ENCODE results near the gene MCOLN1. TPM values are rescaled to one million over a fixed set of nuclear protein-coding genes. Genes with fewer than 3 reads are reported as not detected.
A peak's percentile ranks its signal among the peaks of the same experiment; 100 is the strongest.

The MCOLN1 gene
- total RNA-seq, 1 experiment from 2014 or later = 16.9 TPM

GRCh38 chr19:7497292-7497691 lies 25.1 kb upstream of the MCOLN1 start:
- DNase-seq (ENCODE audit: low spot score) = no peak
- in situ Hi-C loops (cut with HindIII; ENCODE audit: low sequenced_read_pairs) = no loop called here

- peak; percentile 90 for DNase-seq (ENCODE audit: low spot score)
- in situ Hi-C loops (cut with HindIII; ENCODE audit: low sequenced_read_pairs) = no loop called here
Measured at GRCh38 chr19:7500811-7501450, 21.5 kb upstream of the MCOLN1 start.

DNA sequence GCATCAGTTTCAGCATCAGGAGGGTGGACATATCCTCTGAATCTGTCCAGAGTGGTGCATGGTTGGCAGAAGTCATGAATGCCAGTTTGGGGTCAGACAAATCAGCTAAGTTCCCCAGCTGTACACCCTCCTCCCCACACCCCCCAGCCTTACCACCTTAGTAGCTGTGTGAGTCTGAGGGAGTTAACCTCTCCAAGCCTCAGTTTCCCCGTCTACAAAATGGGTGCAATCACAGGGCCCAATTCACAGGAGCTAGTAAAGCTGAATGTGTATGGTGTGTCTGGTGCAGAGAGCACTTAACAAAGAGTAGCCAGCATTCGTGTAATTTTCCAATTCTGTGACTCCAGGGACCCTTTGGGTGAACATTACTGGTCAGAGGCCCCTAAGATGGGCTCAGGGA lies 19.9 kb upstream of the MCOLN1 start:
- in situ Hi-C loops (cut with HindIII; ENCODE audit: low sequenced_read_pairs) = no loop called here
- no peak for DNase-seq (ENCODE audit: low spot score)

DNA sequence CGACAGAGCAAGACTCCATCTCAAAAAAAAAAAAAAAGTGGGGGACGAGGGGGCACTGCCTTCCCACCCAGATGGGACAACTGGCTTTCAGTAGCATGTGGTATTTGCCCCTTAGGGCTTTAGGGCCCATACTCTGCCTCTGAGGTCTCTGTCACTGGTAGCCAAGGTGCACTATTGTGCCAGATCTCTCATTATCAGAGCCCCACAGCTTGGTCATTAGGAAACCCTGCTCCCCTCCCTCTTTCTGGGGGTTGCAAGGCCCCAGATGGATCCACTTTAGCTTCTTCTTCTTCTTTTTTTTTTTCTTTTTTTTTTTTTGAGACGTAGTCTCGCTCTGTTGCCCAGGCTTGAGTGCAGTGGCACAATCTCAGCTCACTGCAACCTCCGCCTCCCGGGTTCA lies 17.7 kb upstream of the MCOLN1 start:
- DNase-seq (ENCODE audit: low spot score) = no peak
- in situ Hi-C loops (cut with HindIII; ENCODE audit: low sequenced_read_pairs) = no loop called here

DNA sequence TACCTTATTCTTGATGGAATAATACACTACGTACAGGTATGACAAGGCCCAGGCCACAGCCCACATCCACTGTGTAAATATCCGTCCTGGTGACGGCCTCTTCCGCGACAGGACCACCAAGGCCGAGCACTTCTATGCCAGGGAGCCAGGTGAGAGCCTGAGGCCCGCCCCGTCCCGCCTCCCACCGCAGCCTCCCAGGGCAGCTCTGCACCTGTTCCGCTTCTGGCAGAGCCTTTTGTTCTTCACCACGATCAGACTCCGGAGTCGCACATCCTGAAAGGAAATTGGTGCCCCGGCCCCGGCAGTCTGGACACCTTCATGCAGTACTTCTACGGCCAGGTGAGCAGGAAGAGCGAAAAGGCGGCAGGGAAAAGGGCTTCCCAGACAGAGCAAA lies 17.1 kb upstream of the MCOLN1 start:
- in situ Hi-C loops (cut with HindIII; ENCODE audit: low sequenced_read_pairs) = no loop called here
- no peak for DNase-seq (ENCODE audit: low spot score)

DNA sequence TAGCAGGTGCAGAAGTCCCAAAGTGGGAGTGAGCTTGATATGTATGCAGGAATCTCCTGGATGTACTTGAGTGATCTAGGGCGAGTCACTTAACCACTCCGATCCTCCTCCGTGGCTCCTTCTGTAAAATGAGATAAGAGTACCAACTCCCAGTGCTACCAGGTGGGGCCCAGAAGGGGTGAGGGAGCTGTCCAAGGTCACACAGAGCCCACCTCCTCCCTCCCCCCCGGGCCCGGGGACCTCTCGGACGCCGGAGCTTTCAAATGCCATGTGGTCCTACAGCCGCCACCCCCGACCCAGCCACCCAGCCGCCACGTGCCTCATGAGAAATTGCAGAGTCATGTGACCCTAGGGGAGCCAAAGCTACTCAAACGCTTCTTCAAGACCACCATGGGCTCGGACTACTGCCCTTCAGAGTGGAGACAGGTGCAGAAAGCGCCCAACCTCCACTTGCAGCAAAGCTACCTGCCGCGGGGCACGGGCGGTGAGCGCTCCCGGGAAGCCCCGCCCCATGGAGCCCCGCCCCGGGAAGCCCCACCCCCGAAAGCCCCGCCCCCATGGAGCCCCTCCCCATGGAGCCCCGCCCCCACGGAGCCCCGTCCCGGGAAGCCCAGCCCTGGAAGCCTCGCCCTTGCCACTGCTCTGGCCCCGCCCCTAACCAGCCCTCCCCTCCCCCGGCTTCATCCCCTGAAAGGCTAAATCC lies 16.6 kb upstream of the MCOLN1 start:
- in situ Hi-C loops (cut with HindIII; ENCODE audit: low sequenced_read_pairs) = no loop called here
- no peak for DNase-seq (ENCODE audit: low spot score)

GRCh38 chr19:7506385-7507328 lies 15.8 kb upstream of the MCOLN1 start:
- in situ Hi-C loops (cut with HindIII; ENCODE audit: low sequenced_read_pairs) = no loop called here

DNA sequence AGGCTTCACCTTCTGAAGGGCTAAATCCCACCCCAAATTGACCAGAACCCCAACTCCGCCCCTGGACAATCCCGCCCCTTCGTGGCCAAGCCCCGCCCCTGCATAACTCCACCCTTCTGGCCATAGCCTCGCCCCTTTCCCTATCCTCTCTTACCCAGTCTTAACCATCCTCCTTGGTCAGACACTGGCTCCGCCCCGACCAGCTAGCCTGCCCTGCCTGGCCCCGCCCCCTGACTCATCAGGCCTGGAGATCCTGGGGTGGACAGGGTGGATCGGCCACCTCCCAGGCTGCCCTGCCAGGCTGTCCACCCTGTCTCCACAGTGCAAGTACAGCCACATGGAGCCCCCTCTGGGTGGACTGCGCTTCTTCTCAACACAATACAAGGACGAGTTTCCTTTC lies 14.5 kb upstream of the MCOLN1 start:
- DNase-seq (ENCODE audit: low spot score) = no peak
- in situ Hi-C loops (cut with HindIII; ENCODE audit: low sequenced_read_pairs) = no loop called here

More at GRCh38 chr19:7506385-7507328, 15.8 kb upstream of the MCOLN1 start:
- DNase-seq (ENCODE audit: low spot score) = peak; percentile 73

DNA sequence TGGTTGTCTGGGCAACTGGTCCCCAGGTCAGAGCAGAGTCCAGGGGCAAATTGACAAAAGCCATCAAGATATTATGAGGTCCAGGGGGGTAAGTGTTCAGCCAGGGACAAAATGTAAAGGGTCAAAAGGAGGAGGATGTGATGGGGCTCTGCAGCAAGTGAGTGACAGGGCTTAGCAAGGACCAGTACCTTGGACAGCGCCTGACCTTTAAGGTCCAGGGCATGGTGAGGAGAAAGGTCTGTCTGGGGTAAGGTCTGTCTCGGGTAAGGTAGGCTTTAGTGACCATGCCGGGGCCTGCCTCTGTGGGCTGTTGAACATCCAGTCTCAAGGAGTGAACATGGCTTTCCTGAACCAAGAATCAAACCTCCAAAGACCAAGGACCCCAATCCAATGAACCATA lies 12.8 kb upstream of the MCOLN1 start:
- in situ Hi-C loops (cut with HindIII; ENCODE audit: low sequenced_read_pairs) = no loop called here
- no peak for DNase-seq (ENCODE audit: low spot score)

DNA sequence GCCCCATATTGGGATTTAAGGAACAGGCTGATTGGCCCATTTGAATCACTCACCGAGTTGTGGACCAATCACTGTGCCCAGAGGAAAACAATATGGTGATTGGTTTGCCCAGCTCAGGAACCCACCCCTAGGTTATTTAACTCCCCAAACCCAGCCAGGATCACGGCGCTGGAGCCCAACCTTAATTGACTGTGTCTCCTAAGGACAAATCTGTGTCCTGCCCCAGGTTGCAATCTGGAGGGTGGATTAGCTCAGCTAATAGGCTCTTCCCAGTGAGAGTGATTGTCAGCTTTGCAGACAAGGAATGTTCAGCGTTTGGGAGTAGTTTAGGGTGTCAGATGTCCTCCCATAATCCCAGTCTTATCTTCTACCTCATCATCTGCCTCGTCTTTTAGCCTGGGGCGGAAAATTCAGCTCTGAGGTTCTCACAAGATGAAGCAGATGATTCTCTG lies 10.0 kb upstream of the MCOLN1 start:
- DNase-seq (ENCODE audit: low spot score) = no peak

GRCh38 chr19:7513809-7514642 lies 8.4 kb upstream of the MCOLN1 start:
- in situ Hi-C loops (cut with HindIII; ENCODE audit: low sequenced_read_pairs) = no loop called here
- DNase-seq (ENCODE audit: low spot score) = no peak

More for the DNA sequence above, 10.0 kb upstream of the MCOLN1 start:
- in situ Hi-C loops (cut with HindIII; ENCODE audit: low sequenced_read_pairs) = no loop called here

DNA sequence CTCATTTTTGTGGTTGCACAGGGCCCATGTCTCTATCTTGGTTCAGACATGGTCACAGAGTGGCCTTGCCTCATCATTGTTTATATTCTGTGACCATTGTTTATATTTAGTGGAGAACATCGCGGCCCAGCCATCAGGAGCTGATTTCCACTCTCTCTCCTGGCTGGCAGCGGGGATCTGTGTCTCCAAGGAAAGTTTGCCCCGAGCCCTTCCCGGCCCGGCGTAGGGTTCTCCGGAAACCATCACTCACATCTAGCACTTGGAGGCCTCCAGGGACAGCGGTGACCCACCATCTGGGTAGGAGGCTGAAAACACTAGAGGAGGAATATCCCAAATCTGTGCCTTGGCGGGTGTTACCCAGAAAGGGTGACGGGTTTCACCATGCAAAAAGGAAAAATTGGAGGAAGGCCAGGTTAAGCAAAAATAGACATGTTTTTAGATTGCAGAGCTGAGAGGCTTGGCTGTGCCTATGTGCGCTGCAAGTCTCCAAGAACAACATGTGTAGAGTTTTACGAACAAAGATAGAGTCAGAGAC lies 7.2 kb upstream of the MCOLN1 start:
- in situ Hi-C loops (cut with HindIII; ENCODE audit: low sequenced_read_pairs) = no loop called here
- DNase-seq (ENCODE audit: low spot score) = peak; percentile 18

DNA sequence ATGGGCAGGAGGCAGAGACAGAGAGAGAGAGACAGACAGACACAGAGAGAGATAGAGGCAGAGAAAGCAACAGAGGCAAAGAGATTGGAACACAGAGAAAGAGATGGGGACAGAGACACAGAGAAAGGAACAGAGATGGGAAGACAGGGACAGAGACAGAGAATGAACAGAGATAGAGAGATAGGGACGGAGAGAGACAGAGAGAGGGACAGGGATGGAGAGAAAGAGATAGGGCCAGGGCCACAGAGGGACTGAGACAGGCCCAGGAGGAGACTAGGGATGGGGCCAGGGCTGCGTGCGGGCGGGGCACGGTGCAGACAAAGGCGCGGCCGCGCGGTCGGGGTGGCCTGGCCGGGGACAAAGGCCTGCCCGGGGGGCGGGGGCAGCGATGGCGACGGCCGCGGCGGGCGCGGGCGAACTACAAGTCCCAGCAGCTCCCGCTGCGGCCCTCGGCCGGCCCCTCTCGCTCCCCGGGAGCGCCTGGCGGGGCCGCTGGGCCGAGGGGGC lies 6.7 kb upstream of the MCOLN1 start, which contains the start of gene ZNF358:
Gene ZNF358, plus strand, starts transcription at position 459 of the 507 bp plus-strand sequence. CDS start 3,140 bp downstream, outside the sequence.
- in situ Hi-C loops (cut with HindIII; ENCODE audit: low sequenced_read_pairs) = no loop called here
- DNase-seq (ENCODE audit: low spot score) = peak; percentile 79

DNA sequence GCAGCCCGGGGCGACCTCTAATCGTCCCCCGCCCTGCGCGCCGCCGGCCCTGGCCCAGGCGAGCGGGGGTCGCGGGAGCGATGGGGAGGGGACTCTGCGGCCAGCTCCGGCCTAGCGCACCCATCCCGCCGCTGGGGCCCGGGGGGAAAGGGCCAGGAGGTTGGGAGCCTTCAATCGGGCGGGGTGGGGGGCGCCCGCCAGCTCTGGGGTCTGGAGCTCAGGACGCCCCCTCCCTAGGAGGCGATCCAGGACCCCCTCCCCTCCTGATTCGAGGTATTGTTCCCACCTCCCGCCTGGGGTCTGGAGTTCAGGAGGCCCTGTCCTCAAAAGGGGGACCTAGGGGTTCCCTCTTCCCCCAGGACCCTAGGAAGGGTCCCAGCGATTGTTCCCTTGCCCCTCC lies 6.1 kb upstream of the MCOLN1 start:
- DNase-seq (ENCODE audit: low spot score) = no peak
- in situ Hi-C loops (cut with HindIII; ENCODE audit: low sequenced_read_pairs) = no loop called here

- DNase-seq (ENCODE audit: low spot score) = no peak
- in situ Hi-C loops (cut with HindIII; ENCODE audit: low sequenced_read_pairs) = no loop called here
Measured at GRCh38 chr19:7516878-7517277, 5.5 kb upstream of the MCOLN1 start.

DNA sequence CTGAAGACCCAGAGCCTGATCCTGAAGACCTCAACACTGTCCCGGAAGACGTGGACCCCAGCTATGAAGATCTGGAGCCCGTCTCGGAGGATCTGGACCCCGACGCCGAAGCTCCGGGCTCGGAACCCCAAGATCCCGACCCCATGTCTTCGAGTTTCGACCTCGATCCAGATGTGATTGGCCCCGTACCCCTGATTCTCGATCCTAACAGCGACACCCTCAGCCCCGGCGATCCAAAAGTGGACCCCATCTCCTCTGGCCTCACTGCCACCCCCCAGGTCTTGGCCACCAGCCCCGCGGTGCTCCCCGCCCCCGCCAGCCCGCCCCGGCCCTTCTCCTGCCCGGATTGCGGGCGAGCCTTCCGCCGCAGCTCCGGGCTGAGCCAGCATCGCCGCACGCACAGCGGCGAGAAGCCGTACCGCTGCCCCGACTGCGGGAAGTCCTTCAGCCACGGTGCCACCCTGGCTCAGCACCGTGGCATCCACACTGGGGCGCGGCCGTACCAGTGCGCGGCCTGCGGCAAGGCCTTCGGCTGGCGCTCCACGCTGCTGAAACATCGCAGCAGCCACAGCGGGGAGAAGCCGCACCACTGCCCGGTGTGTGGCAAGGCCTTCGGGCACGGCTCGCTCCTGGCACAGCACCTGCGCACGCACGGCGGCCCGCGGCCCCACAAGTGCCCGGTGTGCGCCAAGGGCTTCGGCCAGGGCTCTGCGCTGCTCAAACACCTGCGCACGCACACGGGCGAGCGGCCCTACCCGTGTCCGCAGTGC lies 2.9 kb upstream of the MCOLN1 start:
- in situ Hi-C loops (cut with HindIII; ENCODE audit: low sequenced_read_pairs) = no loop called here
- DNase-seq (ENCODE audit: low spot score) = no peak

GRCh38 chr19:7520131-7521051 lies 2.0 kb upstream of the MCOLN1 start:
- in situ Hi-C loops (cut with HindIII; ENCODE audit: low sequenced_read_pairs) = no loop called here
- no peak for DNase-seq (ENCODE audit: low spot score)
